Sigmoid colon (tissue), 4 donors: ENCODE data around the gene DAAM1.

ENCODE experiments used
- EP300 ChIP-seq, 4 donors: sonication (generic); formaldehyde crosslinking; IDR thresholded peaks; one replicate each; pipeline ENCODE4 v1.6.1; 2017; ENCODE audit warnings: antibody characterized with exemption in 4 of 4
- POLR2A ChIP-seq, 2 donors: fragments of 450-650 bp; IDR thresholded peaks; one replicate each; pipeline ENCODE4 v1.6.1; 2016; ENCODE audit warnings: antibody characterized with exemption in 2 of 2, mild to moderate bottlenecking in 2 of 2, moderate library complexity in 2 of 2
- TF ChIP-seq, protein P1 (sequence below), 4 experiments: fragments of 450-650 bp in 3 of 4; fragments of 200-600 bp in 1 of 4; IDR thresholded peaks; one replicate each; pipeline ENCODE4 v1.5.1; 2016 to 2019; ENCODE audit warnings: antibody characterized with exemption in 4 of 4, mild to moderate bottlenecking in 3 of 4, moderate library complexity in 2 of 4

DNA sequence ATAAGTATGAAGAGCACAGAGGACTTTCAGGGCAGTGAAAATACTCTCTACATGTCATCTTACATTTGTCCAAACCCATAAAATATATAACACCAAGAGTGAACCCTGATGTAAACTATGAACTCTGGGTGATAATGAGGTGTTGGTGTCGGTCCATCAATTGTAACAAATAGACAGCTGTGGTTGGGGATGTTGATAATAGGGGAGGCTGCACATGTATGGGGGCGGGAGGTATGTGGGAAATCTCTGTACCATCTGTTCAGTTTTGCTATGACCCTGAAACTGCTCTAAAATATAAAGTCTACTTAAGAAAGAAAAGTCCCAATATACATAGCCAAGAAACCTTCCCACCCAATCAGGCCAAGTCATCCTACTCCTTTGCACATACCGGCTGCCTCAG is 188.2 kb downstream of the DAAM1 start:
- TF ChIP-seq, protein P1, sequence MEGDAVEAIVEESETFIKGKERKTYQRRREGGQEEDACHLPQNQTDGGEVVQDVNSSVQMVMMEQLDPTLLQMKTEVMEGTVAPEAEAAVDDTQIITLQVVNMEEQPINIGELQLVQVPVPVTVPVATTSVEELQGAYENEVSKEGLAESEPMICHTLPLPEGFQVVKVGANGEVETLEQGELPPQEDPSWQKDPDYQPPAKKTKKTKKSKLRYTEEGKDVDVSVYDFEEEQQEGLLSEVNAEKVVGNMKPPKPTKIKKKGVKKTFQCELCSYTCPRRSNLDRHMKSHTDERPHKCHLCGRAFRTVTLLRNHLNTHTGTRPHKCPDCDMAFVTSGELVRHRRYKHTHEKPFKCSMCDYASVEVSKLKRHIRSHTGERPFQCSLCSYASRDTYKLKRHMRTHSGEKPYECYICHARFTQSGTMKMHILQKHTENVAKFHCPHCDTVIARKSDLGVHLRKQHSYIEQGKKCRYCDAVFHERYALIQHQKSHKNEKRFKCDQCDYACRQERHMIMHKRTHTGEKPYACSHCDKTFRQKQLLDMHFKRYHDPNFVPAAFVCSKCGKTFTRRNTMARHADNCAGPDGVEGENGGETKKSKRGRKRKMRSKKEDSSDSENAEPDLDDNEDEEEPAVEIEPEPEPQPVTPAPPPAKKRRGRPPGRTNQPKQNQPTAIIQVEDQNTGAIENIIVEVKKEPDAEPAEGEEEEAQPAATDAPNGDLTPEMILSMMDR (IDR thresholded peaks at IDR 0.05), result no peak
- TF ChIP-seq EP300 (IDR thresholded peaks at IDR 0.05), result no peak
- no peak for TF ChIP-seq POLR2A (IDR thresholded peaks at IDR 0.05)
